Measurements from ENCODE around the gene PZP. TPM values are rescaled to one million over a fixed set of nuclear protein-coding genes. Genes with fewer than 3 reads are reported as not detected.
"Not testable (repeated sequence)": the region's sequence is repeated elsewhere in the genome, so short reads cannot be mapped to it uniquely, and the experiment has no call there.

Gene PZP
- total and polyA plus RNA-seq, 2 of the 13 experiments (the other 11 are each of a cell fraction or from before 2014, with no cell fraction given) = 0.07 to 0.89 TPM

GRCh38 chr12:9253464-9253863 lies 45.3 kb upstream of the PZP start (continued):
- TF ChIP-seq ZNF687 (CRISPR knock-in tag; IDR thresholded peaks at IDR 0.05) (no peak), ZFP41 (CRISPR knock-in tag; IDR thresholded peaks at IDR 0.05; ENCODE audit: borderline replicate concordance) (no peak), POGZ (CRISPR knock-in tag; IDR thresholded peaks at IDR 0.05) (no peak), KDM1A (CRISPR knock-in tag; IDR thresholded peaks at IDR 0.05) (no peak), REL (CRISPR knock-in tag; conservative IDR thresholded peaks at IDR 0.05) (no peak)

DNA sequence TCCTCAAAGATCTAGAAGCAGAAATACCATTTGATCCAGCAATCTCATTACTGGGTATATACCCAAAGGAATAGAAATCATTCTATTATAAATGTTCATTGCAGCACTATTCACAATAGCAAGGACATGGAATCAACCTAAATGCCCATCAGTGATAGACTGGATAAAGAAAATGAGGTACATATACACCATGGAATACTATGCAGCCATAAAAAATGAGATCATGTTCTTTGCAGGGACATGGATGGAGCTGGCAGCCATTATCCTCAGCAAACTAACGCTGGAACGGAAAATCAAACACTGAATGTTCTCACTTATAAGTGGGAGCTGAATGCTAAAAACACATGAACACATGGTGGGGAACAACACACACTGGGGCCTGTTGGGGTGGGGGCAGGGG lies 44.6 kb upstream of the PZP start:
- H3K79me2 ChIP-seq (ENCODE audit: insufficient read depth, low read length); H3K9me3 ChIP-seq (ENCODE audit: low read length); H3K27me3 ChIP-seq (ENCODE audit: control insufficient read depth in 1 of 2, insufficient read depth in 2 of 2, low read length in 2 of 2); H2AFZ ChIP-seq (ENCODE audit: low read length); in situ Hi-C loops (cut with HindIII; ENCODE audit: extremely low pct_ligation_motif_present, low pct_unique_long_range_greater_than_20kb); ATAC-seq; H3K9ac ChIP-seq (ENCODE audit: insufficient read depth, low read depth, low read length); H3K27ac ChIP-seq (ENCODE audit: extremely low read length, insufficient read depth, low read length); POLR2A ChIA-PET; FAIRE-seq; DNase-seq (ENCODE audit: low spot score); H4K20me1 ChIP-seq (ENCODE audit: insufficient read depth, low read length); BruUV-seq (replicated peaks); H3K4me2 ChIP-seq (ENCODE audit: low read depth, low read length); CTCF ChIA-PET (ENCODE audit: low intra/inter-chr PET ratio, low total read pairs); H3K4me3 ChIP-seq (replicated peaks in 1 of 3; ENCODE audit: insufficient read depth in 1 of 3, low read depth in 2 of 3, low read length in 3 of 3); H3K36me3 ChIP-seq (replicated peaks in 1 of 2; ENCODE audit: control insufficient read depth in 1 of 2, insufficient read depth in 2 of 2, low read length in 2 of 2): not testable (repeated sequence)
- intact Hi-C loops (cut with micrococcal nuclease; ENCODE audit: unreplicated experiment) = loop anchor here (10.0 kb wide), 1 partner anchor 138 kb away; the partner anchor contains the start of gene A2M
- WGBS (ENCODE audit: low lambda C conversion rate) = 80% methylated on average over 2 of the region's 2 CpGs
- peaks cover 48% of the 10 kb centered on the region for H3K4me1 ChIP-seq (ENCODE audit: insufficient read depth, low read length)
